ENCODE data around the gene ACSM4. TPM values are rescaled to one million over a fixed set of nuclear protein-coding genes. Genes with fewer than 3 reads are reported as not detected.

The ACSM4 gene
- total RNA-seq, 2 experiments from 2014 or later: not detected

GRCh38 chr12:7375145-7375543 lies 71.3 kb downstream of the ACSM4 start:
- H3K4me1 Mint-ChIP-seq (ENCODE audit: low read depth): no peaks in the 10 kb centered on the region
- Histone ChIP-seq H3K27me3 (ENCODE audit: control insufficient read depth in 1 of 2, insufficient read depth in 2 of 2, low read length in 2 of 2) (peaks cover 0 to 22% of the 10 kb centered on the region in 2 experiments), H3K36me3 (ENCODE audit: insufficient read depth, low read length) (no peaks in the 10 kb centered on the region), H3K9me3 (ENCODE audit: control insufficient read depth in 1 of 2, insufficient read depth in 1 of 2, low read length in 2 of 2) (no peaks in the 10 kb centered on the region), H3K27ac (ENCODE audit: low read depth in 1 of 2, low read length in 2 of 2) (no peak overlapping the region), H3K4me1 (ENCODE audit: insufficient read depth, low read length) (no peaks in the 10 kb centered on the region), H3K4me3 (ENCODE audit: low read length) (no peak overlapping the region)
- H3K27me3 Mint-ChIP-seq: peaks cover 17% of the 10 kb centered on the region
- ATAC-seq (ENCODE audit: poor library complexity): no peak
- no peak for DNase-seq
- H3K4me3 Mint-ChIP-seq: no peak overlapping the region
- ChIA-PET POLR2A (no interaction called here), CTCF (no interaction called here)
- H3K36me3 Mint-ChIP-seq (ENCODE audit: low read depth): no peaks in the 10 kb centered on the region
- no peaks in the 10 kb centered on the region for H3K9me3 Mint-ChIP-seq
- no peak overlapping the region for H3K27ac Mint-ChIP-seq
- no peak for TF ChIP-seq CTCF (IDR thresholded peaks at IDR 0.05)
- intact Hi-C loops (cut with DNase I, micrococcal nuclease): no loop called here

GRCh38 chr12:7376196-7376595 lies 72.3 kb downstream of the ACSM4 start:
- Mint-ChIP-seq H3K36me3 (ENCODE audit: low read depth) (no peaks in the 10 kb centered on the region), H3K4me1 (ENCODE audit: low read depth) (no peaks in the 10 kb centered on the region), H3K4me3 (no peak overlapping the region), H3K9me3 (no peaks in the 10 kb centered on the region), H3K27ac (no peak overlapping the region), H3K27me3 (peaks cover 21% of the 10 kb centered on the region)
- POLR2A ChIA-PET: no interaction called here
- ATAC-seq (ENCODE audit: poor library complexity): no peak
- H3K27me3 ChIP-seq (ENCODE audit: control insufficient read depth in 1 of 2, insufficient read depth in 2 of 2, low read length in 2 of 2): peaks cover 0 to 22% of the 10 kb centered on the region in 2 experiments
- no peaks in the 10 kb centered on the region for H3K4me1 ChIP-seq (ENCODE audit: insufficient read depth, low read length)
- intact Hi-C loops (cut with DNase I, micrococcal nuclease): no loop called here
- TF ChIP-seq CTCF (IDR thresholded peaks at IDR 0.05): no peak
- CTCF ChIA-PET: no interaction called here
- H3K27ac ChIP-seq (ENCODE audit: low read depth in 1 of 2, low read length in 2 of 2): no peak overlapping the region
- DNase-seq: no peak
- H3K36me3 ChIP-seq (ENCODE audit: insufficient read depth, low read length): no peaks in the 10 kb centered on the region
- H3K4me3 ChIP-seq (ENCODE audit: low read length): no peak overlapping the region
- H3K9me3 ChIP-seq (ENCODE audit: control insufficient read depth in 1 of 2, insufficient read depth in 1 of 2, low read length in 2 of 2): no peaks in the 10 kb centered on the region

Other genes starting within 250 kb of the ACSM4 start
- gene C1S, start 243.4 kb upstream of the ACSM4 start, total RNA-seq: 1 to 10 TPM; 3.8 to 4.6 TPM
- 1 to 10 TPM; 3.1 to 4.0 TPM for gene C1R, start 211.6 kb upstream of the ACSM4 start, total RNA-seq
- 10 to 100 TPM; 12.2 to 14.1 TPM for gene C1RL, start 194.9 kb upstream of the ACSM4 start, total RNA-seq
- not detected for gene RBP5, start 175.2 kb upstream of the ACSM4 start, total RNA-seq
- 10 to 100 TPM; 29.1 to 33.9 TPM for gene CLSTN3, start 173.7 kb upstream of the ACSM4 start, total RNA-seq
- 10 to 100 TPM; 22.9 TPM for gene PEX5, start 114.4 kb upstream of the ACSM4 start, total RNA-seq
- not detected for gene CD163L1, start 140.1 kb downstream of the ACSM4 start, total RNA-seq
- gene CD163, start 199.7 kb downstream of the ACSM4 start, total RNA-seq: 1 to 10 TPM; 1.1 TPM

Measured in CD4-positive, alpha-beta T cell (primary cell).